Esophagus squamous epithelium (tissue), 4 donors: ENCODE measurements around the gene MRPS24.

Experiments
- CTCF ChIP-seq, 6 experiments: fragments of 450-650 bp in 4 of 6; fragments of 200-600 bp in 2 of 6; sonication (generic) in 2 of 6; IDR thresholded peaks; one replicate each; pipeline ENCODE4 v1.5.1; 2016 to 2019; ENCODE audit warnings: antibody characterized with exemption in 6 of 6, mild to moderate bottlenecking in 4 of 6, moderate library complexity in 4 of 6
- POLR2A ChIP-seq, 4 donors: fragments of 450-650 bp; IDR thresholded peaks; one replicate each; pipeline ENCODE4 v1.6.1; 2017; ENCODE audit warnings: antibody characterized with exemption in 4 of 4, mild to moderate bottlenecking in 4 of 4, moderate library complexity in 3 of 4

GRCh38 chr7:43871064-43871463 is 1.7 kb upstream of the MRPS24 start:
- no peak for TF ChIP-seq CTCF (IDR thresholded peaks at IDR 0.05)
- no peak for TF ChIP-seq POLR2A (IDR thresholded peaks at IDR 0.05)
